ENCODE measurements around the gene NMNAT3.

NMNAT3 gene

GRCh38 chr3:139677388-139678155 is at the start of gene NMNAT3:
Gene NMNAT3, minus strand, starts transcription at chr3:139677972. Its CDS starts 50,248 bp downstream, at chr3:139627724.
- DNase-seq, result peak; percentile 95 to 97

- no peak for DNase-seq
These were observed 43.6 kb upstream of the NMNAT3 start for GRCh38 chr3:139721370-139721769.

GRCh38 chr3:139718415-139718814 is 40.6 kb upstream of the NMNAT3 start:
- peak; percentile 14 to 40 for DNase-seq

- DNase-seq, result no peak
These were observed 39.2 kb upstream of the NMNAT3 start for GRCh38 chr3:139716908-139717485.

DNA sequence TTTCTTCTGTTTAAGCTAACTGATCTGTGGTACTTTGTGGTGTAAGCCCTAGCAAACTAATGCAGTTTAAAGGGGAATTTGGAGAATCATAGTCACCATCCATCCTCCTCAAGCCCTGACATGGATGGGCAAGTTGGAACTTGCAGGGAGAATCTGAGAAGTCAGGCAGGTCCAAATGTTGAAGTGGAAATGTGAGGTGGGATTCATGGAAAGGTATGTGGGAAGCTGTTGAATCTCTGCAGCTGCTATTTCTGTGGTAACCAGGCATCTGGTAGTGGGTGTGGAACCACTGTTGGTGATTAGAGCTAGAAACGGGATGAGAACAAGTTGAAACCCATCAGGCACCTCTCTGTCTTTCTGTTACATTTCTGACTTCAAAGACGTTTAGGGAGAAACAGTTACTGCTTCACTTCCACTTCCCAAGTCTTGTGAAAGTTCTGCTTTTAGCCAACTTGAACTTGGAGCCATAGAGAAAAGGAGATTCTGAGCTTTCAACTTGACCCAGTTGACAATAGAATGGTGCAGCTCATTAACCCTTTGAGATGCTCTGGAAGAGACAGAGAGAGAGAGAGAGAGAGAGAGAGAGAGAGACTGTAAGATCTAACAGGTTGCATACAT is 38.1 kb upstream of the NMNAT3 start:
- DNase-seq, result no peak

DNA sequence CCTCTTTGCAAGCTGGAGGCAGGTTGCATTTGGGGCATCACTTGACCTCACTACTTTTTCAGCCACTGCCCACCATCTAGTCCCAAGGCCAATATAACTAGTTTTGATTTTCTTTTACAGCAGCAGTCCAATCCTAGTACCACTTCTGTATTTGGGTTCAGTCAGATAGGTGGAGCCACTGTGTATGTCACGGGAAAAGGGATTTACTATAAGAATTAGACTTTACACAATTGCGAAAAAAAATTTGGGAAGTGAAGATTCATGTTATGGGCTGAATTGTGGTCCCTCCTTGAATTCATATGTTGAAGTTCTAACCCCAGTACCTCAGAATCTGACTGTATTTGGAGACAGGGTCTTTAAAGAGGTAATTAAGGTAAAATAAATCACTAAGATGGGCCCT is 37.4 kb upstream of the NMNAT3 start:
- no peak for DNase-seq

DNA sequence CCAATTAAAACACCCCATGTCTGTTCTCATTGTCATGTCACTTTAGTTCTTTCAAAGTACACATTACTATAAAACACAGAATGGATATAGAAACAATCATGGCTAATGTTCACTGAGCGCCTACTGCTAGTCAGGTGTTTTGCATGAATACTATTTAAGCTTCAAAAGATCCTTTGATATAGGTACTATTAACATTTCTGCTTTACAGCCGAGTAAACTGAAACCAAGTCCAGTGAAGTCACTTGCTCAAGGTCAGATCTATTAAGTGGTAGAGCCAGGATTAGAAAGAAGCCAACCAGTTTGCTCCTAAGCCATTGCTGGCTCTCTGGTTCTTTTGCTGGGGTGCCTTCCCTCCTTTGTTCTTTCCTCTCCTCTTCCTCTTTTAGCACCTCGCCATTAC is 32.4 kb upstream of the NMNAT3 start:
- DNase-seq, result peak in 1 of 2 experiments; percentile 85

- no peak for DNase-seq
These were observed 27.9 kb upstream of the NMNAT3 start for GRCh38 chr3:139705631-139706030.

DNA sequence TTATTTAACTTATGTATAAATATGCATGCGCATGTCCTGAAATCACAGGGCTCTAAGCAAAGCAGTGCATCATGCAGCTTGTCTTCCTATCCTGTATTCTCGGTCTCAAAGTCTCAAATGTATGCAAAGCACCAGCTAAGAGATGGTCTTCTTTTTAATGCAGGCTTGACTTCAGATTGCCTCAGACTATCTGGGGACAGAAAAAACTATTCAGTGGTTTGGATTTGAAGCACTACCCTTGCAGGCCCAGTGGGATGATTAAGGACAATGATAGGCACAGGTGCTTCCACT is 18.5 kb upstream of the NMNAT3 start:
- DNase-seq, result no peak

DNA sequence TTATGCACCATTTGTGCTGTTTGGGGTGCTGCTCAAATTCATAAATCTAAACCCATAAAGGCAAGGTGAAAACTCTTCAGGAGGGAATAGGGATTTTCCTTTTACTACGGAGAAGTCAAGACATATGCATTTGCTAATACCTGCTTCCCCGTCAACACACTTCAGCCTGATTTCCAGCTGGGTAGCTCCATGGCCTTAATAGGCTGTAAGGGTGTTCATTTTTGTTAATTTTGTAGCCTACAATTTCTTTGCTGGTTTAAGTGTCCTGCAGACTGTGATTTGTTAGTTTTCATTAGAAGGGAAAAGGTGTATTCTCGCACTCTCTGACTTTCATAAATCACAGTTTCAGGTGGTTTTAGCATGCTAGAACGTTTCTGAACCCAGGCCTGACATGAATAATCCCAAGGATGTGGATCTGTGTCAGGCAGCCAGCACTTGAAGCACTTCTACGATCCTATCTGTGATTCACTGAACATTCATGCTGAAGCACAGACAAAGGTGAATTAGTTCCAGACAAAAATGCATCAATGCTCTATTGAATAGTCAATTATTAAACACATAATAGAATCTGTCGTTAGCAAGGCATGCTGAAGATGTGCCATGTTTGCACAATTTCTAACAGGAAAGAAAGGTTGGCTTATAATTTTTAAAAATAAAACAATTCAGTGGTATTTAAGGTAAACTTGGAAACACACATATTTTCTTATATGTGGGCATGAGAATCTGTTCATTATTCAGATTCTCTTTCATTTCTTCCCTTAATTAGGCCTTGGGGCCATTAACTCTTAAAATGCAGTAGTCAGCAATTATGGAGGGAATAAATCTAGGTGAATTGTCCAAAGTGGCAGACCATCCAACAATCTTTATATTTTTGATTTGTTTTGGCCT is 17.9 kb upstream of the NMNAT3 start:
- DNase-seq, result no peak

GRCh38 chr3:139695007-139695406 is 17.2 kb upstream of the NMNAT3 start:
- DNase-seq, result no peak

DNA sequence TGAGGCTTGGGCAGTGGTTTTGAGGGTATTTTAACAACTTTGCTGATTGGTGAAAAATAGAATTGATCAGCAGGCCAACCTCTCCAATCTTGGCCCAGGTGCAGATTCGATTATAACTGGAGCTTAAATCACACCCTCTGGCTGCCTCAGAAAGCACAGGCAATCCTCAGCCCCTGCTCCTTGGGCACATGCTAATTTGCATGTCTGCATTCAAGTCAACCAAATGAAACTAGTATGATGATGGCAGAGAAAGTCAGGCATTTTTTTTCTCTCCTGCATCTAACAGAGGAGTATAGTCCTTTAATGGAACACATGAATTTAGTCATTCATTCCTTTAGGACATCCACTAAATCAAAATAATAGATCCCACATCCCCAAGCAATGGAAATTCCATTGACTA is 16.8 kb upstream of the NMNAT3 start:
- no peak for DNase-seq

DNA sequence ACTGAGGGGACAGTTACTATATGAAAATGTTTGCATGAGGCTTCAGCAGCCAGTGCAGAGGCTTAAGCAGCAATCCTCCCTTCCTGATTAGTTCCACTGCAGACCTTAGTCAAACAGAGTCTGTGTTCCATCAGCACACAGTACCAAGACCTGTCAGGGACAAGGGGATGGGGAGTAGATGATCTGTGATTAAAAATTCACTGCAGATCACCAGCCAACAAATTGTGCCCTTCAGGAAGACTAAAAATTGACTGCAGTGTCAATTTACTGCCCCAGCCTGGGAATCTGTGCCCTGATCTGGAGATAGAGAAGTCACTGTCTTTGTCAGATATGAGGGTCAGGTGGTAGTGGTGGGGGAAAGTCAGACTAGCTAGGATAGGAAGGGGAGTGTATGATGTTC is 13.8 kb upstream of the NMNAT3 start:
- no peak for DNase-seq

- peak; percentile 68 to 87 for DNase-seq
These were observed 12.0 kb upstream of the NMNAT3 start for GRCh38 chr3:139689708-139690228.

DNA sequence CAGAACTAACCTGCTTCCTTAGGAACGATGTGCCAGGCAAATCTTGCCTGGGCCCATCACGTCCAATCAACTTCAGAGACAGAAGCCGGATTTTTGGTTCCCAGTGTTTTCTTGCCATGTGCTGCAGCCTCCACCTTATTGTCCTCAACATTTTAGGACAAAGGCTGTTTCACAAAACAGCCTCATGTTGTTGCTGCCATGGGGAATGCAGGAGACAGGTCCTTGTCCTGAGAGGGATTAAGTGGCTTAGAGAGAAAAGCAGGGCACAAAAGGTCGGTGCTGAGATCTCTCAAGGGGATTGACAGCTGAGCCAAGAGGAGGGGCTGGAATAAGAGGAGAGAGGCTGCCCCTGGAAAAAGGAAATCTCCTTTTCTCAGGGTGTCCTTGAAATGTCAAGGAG is 11.3 kb upstream of the NMNAT3 start:
- peak in 1 of 2 experiments; percentile 24 for DNase-seq

- no peak for DNase-seq
These were observed 9.7 kb upstream of the NMNAT3 start for GRCh38 chr3:139687431-139687830.

DNA sequence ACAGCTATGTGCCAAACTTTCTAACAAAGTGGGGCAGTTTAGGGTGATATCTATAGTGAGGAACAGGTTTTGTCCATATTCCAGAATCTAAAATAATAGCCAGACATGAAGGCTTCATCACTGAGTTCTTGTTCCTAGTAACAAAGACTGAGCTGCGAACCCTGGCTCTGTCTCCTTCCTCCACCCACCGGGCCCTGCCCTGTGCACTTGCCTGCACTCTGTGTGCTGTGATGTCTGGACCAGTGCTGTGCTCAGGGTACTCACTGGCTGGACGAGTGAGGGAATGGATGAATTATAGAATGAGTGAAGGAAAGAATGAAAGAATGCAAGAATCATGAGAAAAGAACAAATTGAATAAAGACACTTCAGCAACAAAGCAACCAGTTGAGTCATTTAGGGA is 8.9 kb upstream of the NMNAT3 start:
- DNase-seq, result no peak

DNA sequence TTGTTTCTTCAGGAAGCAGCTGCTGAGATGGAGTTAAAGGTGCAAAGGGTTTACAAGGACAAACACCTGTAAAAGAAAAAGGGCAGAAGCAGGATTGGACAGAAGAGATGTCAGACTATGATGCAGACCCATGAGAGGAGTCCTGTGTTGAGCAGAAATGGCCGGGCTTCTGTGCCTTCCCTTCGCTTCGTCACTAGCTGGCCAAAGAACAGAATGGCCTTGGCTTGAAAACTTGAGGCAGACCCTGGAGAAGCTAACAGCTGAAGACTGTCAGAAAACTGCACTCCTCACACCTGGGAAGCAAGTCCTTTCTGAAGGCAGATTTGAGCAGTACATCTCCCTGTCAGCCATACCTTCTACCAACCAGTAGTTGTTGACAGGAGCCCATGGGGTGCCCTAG is 8.4 kb upstream of the NMNAT3 start:
- no peak for DNase-seq

GRCh38 chr3:139679220-139679775 is 1.5 kb upstream of the NMNAT3 start:
- DNase-seq, result no peak

- no peak for DNase-seq
These were observed 962 bp downstream of the NMNAT3 start for GRCh38 chr3:139676632-139677387.

GRCh38 chr3:139676108-139676507 is 1.7 kb downstream of the NMNAT3 start:
- DNase-seq, result no peak

DNA sequence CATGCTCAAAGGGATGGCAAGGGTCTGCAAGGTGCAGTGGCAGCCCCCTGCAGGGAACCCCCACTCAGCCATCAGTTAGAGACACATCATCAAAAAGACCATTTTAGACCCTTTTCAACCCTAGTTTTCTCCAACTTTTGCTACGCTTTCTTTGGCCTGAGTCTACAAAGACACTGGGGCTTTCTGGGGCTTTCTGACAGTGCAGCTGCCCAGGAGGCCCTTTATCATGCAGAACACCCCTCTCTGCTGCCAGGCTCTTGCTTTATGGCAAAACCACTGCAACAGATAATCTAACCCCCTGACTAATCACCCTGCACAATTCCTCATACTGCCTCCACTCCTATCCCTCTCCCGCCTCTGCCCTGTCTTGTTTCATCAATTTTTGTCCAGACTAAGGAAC is 2.4 kb downstream of the NMNAT3 start:
- no peak for DNase-seq
